ENCODE results near the gene STMN1.

Gene STMN1

DNA sequence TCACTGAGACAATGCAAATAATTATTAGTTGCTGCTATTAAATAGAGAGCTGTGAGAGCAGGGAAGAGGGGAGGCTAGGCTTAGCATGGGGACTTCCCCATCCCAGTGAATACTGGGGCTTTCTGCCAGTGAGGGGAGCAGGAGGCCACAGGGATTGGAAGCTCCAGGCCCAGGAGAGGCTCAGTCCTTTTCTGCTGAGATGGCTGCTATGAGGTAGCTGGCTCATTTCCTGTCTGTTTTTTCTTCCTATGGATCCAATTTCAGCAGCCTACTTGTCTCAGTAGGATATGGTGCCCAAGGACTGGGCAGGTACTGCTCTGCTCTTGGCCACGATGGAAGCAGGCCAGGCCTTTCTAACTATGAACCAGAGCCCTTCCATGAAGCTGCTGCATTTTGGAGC lies 10.0 kb downstream of the STMN1 start:
- peaks cover 8 to 9% of the 10 kb centered on the region in 2 donors for H3K4me1 Mint-ChIP-seq (ENCODE audit: low read depth in 2 of 2)
- no peaks in the 10 kb centered on the region for H3K27me3 Mint-ChIP-seq
- DNase-seq (no peak), ATAC-seq (replicated peaks) (no peak)
- no peak overlapping the region for H3K4me3 Mint-ChIP-seq
- H3K36me3 Mint-ChIP-seq (ENCODE audit: insufficient read depth): peaks cover 8% of the 10 kb centered on the region
- H3K27ac Mint-ChIP-seq: no peak overlapping the region
- H3K9me3 Mint-ChIP-seq: no peaks in the 10 kb centered on the region

DNA sequence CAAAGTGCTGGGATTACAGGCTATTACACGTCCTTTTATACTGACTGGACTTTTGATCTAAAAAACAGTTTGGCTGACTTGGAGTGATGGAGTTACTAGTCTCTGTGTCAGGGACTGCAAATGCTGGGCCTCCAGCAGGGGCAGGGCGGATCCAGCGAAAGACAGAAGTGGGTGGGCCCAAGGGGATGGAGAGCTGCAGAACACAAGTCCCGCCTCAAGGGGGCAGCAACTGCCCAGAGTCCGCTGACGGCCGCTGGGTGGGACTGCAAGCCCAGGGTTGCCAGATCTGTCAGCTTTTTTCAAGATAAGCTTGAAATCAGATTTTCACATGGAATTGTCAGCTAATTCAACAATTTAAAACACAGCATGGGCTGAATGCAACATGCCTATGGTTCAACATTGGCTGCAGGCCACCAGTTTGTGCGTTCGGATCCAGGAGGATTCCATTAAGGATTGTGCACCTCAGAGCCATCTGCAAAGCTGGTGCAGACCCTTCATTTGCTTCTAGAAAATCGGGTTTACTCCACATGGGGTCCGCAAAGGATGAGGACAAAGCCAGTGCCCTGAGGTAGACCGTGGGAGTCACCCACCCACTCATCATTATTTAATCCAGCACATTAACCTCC lies 10.7 kb downstream of the STMN1 start:
- no peaks in the 10 kb centered on the region for H3K9me3 Mint-ChIP-seq
- H3K36me3 Mint-ChIP-seq (ENCODE audit: insufficient read depth): peaks cover 2% of the 10 kb centered on the region
- peak; percentile 91 to 92 (median 92) for DNase-seq
- H3K27ac Mint-ChIP-seq: no peak overlapping the region
- no peaks in the 10 kb centered on the region for H3K27me3 Mint-ChIP-seq
- peak overlapping the region in 1 of 2 donors; percentile 6 for H3K4me3 Mint-ChIP-seq
- peaks cover 8 to 9% of the 10 kb centered on the region in 2 donors for H3K4me1 Mint-ChIP-seq (ENCODE audit: low read depth in 2 of 2)
- peak; percentile 100 for ATAC-seq (replicated peaks)

DNA sequence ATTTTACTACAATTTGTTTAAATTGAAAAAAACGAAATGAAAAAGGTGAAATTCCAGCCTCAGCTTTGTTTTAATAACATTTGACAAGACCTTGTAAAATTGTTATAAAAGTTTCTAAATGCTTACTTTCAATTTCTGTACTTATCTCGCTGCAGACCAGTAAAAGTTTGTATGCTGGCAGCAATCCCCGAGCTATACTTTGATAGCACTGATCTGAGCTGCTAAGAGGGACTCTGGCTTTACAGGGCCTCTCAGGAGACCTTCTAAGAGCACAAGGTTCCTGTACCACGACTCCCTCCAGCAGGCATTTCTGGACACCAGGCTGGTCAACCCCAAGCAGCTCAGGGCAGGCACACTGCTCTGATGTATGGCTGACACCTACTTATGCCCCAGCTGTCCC lies 13.1 kb downstream of the STMN1 start:
- Mint-ChIP-seq H3K36me3 (ENCODE audit: insufficient read depth) (peaks cover 2% of the 10 kb centered on the region), H3K9me3 (no peaks in the 10 kb centered on the region), H3K4me1 (ENCODE audit: low read depth in 2 of 2) (peaks cover 8 to 9% of the 10 kb centered on the region in 2 donors), H3K27me3 (no peaks in the 10 kb centered on the region), H3K27ac (no peak overlapping the region), H3K4me3 (no peak overlapping the region)
- DNase-seq (no peak), ATAC-seq (replicated peaks) (no peak)

DNA sequence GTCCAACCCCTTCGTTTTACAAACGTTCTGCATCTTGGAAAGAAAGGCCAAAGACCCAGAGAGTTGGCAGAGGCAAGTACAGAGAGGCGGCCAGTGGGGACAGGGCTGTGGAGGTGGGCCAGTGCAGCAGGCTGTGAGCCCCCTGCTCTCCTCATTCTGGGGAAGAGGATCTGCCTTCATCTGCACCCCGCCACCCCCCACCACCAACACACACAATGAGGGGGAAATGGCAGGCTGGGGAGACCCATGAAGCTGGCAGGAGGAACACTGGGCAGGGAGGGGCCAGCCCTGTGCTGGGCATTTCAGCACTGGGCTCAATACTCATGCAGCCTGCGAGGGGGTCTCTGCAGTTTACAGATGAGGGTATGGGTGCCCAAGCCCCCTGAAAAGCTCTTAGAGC lies 14.6 kb downstream of the STMN1 start:
- ATAC-seq (replicated peaks): no peak
- Mint-ChIP-seq H3K4me3 (no peak overlapping the region), H3K27ac (no peak overlapping the region), H3K27me3 (no peaks in the 10 kb centered on the region), H3K9me3 (no peaks in the 10 kb centered on the region), H3K36me3 (ENCODE audit: insufficient read depth) (peaks cover 2% of the 10 kb centered on the region), H3K4me1 (ENCODE audit: low read depth in 2 of 2) (peaks cover 8 to 9% of the 10 kb centered on the region in 2 donors)
- DNase-seq: no peak

DNA sequence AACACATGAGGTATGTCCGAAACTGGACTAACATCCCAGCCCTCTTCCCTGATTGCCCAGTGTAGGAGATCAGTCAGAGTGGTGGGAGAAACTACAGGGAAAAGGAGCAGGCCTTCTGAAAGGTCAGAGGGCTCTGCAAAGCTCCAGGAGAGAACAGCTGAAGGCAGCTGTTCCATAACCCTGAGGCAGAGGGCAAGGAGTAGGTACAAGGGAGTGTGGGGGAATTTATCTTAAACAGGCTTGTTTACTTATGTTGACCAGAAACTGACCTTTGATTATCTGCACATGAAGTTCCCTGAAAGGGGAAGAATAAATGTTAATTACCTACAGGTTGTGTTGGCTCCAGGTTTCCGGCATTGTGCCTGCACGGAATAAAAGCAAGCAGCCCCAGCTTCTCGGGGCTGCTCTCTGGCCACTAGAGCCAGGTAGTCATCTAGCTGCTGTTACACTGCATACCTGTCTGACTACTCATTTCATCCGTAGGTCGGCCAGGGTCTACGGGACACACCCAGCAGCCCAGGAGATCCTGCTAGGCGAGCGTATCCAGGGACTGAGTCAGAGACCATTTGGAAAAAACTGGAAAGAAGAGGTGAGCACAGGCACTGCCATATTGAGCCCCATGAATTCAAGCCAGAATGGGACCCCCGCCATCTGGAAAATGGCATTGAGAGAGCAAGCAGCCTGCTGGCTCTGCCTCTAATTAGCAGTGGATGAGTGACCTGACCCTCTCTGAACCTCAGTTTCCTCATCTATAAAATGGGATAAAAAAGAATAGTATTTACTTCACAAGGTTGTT lies 15.8 kb downstream of the STMN1 start:
- H3K27me3 Mint-ChIP-seq: no peaks in the 10 kb centered on the region
- H3K36me3 Mint-ChIP-seq (ENCODE audit: insufficient read depth): peaks cover 2% of the 10 kb centered on the region
- no peak overlapping the region for H3K27ac Mint-ChIP-seq
- DNase-seq (no peak), ATAC-seq (replicated peaks) (no peak)
- peaks cover 4% of the 10 kb centered on the region in 2 donors for H3K4me1 Mint-ChIP-seq (ENCODE audit: low read depth in 2 of 2)
- no peak overlapping the region for H3K4me3 Mint-ChIP-seq
- H3K9me3 Mint-ChIP-seq: no peaks in the 10 kb centered on the region

DNA sequence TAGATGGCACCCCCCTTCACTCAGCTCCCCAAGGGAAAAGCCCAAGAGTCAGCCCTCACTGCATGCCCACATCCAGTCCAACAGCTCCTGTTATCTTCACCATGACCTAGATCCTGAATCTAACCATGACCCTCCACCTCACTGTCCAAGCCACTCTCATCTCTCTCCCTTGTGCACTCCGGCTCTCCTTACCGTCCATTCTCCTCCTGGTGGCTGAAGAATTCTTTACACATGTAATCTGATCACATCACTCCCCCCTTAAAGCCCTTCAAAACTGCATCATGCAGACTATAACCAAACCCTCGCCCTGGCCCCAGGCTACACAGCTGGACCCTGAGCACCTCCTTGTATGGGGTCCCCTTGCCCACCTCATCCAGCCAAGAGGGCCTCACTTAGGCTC lies 16.7 kb downstream of the STMN1 start:
- H3K4me3 Mint-ChIP-seq: no peak overlapping the region
- no peak for ATAC-seq (replicated peaks)
- H3K27me3 Mint-ChIP-seq: no peaks in the 10 kb centered on the region
- DNase-seq: no peak
- H3K27ac Mint-ChIP-seq: no peak overlapping the region
- no peaks in the 10 kb centered on the region for H3K9me3 Mint-ChIP-seq
- no peaks in the 10 kb centered on the region for H3K4me1 Mint-ChIP-seq (ENCODE audit: low read depth in 2 of 2)
- H3K36me3 Mint-ChIP-seq (ENCODE audit: insufficient read depth): no peaks in the 10 kb centered on the region

DNA sequence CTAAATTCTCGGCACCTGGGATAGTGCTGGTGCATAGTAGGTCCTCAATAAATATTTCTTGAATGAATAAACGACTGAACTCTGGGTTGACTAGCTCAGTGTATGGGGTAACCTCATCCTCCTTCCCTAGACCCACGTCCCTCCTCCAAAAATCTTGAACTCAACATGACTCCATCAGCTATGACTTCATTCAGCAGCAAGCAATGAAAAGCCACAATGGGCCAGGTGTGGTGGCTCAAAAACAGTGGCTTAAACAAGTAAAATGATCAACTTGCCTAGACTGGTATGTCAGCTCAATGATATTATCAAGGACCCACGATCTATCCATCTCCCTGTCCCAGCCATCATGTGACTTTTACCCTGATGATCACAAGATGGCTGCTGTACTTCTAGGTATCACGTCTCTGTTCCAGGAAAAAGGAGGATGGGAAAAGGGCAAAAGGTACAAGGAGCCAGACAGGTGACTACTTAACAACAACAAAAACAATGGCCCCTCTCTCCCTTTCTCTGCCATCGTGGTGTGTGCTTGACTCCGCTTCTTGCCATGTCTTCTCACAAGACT lies 17.7 kb downstream of the STMN1 start:
- ATAC-seq (replicated peaks): no peak
- H3K4me1 Mint-ChIP-seq (ENCODE audit: low read depth in 2 of 2): no peaks in the 10 kb centered on the region
- H3K4me3 Mint-ChIP-seq: no peak overlapping the region
- no peaks in the 10 kb centered on the region for H3K9me3 Mint-ChIP-seq
- H3K36me3 Mint-ChIP-seq (ENCODE audit: insufficient read depth): no peaks in the 10 kb centered on the region
- DNase-seq: no peak
- H3K27me3 Mint-ChIP-seq: no peaks in the 10 kb centered on the region
- no peak overlapping the region for H3K27ac Mint-ChIP-seq

DNA sequence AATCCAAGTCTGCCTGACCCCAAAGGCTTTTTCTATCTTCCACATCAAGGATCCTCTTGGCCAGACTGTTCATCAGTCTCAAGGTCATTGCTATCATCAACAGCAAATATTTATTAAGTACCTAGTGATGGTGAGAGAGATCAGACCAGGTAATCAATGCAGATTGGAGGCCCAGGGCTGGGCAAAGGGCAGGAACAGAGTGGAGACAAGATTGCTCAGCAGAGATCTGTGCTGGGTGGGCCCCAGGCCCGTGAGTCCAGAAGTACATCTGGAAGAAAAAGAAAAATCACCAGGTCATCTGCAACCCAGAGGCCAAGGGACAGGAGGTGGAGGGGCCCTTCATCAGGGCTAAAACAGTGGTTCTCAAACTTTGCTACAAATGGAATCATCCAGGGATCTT lies 20.6 kb downstream of the STMN1 start:
- Mint-ChIP-seq H3K36me3 (ENCODE audit: insufficient read depth) (no peaks in the 10 kb centered on the region), H3K27me3 (no peaks in the 10 kb centered on the region), H3K27ac (peak overlapping the region in 1 of 2 donors; percentile 4), H3K4me3 (no peak overlapping the region), H3K4me1 (ENCODE audit: low read depth in 2 of 2) (no peaks in the 10 kb centered on the region), H3K9me3 (no peaks in the 10 kb centered on the region)
- ATAC-seq (replicated peaks) (no peak), DNase-seq (no peak)

DNA sequence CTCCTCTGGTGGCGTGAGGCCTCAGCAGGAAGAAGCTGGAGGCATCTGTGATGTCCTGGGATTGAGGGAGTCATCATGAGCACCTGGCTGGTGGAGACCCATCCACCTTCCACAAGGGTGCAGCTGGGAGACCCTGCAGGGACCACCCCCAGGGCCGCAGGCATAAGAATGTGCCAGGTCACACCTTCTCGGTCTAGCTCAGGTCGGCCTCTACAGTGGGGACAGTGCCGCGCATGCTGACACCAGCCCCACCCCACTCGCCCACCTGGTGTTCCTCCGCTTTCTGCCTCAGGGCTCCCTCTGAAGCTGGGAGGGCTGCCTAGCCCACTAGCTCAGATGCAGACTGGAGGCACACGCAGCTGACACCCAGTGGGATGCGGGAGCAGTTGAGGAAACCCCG lies 25.0 kb downstream of the STMN1 start:
- H3K9me3 Mint-ChIP-seq: no peaks in the 10 kb centered on the region
- H3K27ac Mint-ChIP-seq: no peak overlapping the region
- no peak for DNase-seq
- ATAC-seq (replicated peaks): no peak
- H3K27me3 Mint-ChIP-seq: no peaks in the 10 kb centered on the region
- no peak overlapping the region for H3K4me3 Mint-ChIP-seq
- no peaks in the 10 kb centered on the region for H3K4me1 Mint-ChIP-seq (ENCODE audit: low read depth in 2 of 2)
- no peaks in the 10 kb centered on the region for H3K36me3 Mint-ChIP-seq (ENCODE audit: insufficient read depth)

DNA sequence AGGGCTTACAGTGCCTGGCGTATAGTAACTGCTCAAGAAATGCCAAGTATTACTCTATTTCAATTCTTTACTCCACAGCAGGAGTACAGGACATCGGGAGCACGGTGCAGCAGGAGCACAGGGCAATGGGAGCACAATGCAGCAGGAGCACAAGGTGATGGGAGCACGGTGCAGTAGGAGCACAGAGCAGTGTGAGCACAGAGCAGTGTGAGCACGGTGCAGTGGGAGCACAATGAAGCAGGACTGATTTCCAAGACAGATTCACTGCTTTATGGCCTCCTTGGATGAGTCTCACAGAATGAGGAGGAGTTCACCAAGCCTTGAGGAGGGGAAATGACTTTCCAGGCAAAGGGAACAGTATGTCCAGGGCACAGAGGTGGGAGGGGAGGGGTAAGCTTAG lies 25.7 kb downstream of the STMN1 start:
- Mint-ChIP-seq H3K9me3 (no peaks in the 10 kb centered on the region), H3K36me3 (ENCODE audit: insufficient read depth) (no peaks in the 10 kb centered on the region), H3K4me1 (ENCODE audit: low read depth in 2 of 2) (peaks cover 2 to 4% of the 10 kb centered on the region in 2 donors), H3K27me3 (no peaks in the 10 kb centered on the region), H3K27ac (no peak overlapping the region), H3K4me3 (no peak overlapping the region)
- ATAC-seq (replicated peaks) (no peak), DNase-seq (no peak)

DNA sequence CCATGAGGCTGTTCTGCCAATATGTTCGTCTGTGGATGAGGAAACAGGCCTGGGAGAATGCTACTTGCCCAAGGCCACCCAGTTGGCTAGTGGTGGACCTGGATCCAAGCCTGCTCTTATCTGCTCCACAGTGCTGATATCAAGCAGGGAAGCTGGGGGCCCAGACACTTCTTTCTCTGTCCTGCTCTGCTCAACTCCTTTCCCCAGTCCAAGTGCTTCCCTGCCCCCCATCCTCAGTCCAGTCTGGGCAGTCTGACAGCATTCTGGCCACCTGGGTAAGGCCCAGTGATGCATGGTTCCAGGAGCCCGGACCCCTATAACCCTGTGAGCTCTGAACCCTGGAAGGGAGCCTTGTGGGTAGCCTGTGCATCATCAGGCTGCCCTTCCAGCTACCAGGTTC lies 26.5 kb downstream of the STMN1 start:
- DNase-seq (no peak), ATAC-seq (replicated peaks) (no peak)
- Mint-ChIP-seq H3K27ac (peak overlapping the region in 1 of 2 donors; percentile 47), H3K27me3 (no peaks in the 10 kb centered on the region), H3K9me3 (no peaks in the 10 kb centered on the region), H3K4me1 (ENCODE audit: low read depth in 2 of 2) (peaks cover 6 to 9% of the 10 kb centered on the region in 2 donors), H3K36me3 (ENCODE audit: insufficient read depth) (no peaks in the 10 kb centered on the region), H3K4me3 (no peak overlapping the region)

DNA sequence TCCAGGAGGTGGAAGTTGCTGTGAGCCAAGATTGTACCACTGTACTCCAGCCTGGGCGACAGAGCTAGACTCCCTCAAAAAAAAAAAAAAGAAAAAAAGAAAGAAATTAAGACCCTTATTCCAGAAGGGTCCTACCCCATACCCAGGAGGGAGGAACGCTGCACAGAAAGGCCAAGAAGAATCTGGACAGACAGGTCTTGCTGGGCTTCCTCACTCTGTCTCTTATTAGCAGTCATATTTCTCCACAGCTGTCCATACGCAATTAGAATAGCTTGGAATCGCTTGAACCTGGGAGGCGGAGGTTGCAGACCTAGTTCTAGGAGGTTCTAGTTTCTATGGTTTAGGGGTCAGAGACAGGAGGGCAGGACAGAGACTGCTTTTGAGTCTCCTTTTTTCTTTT lies 27.5 kb downstream of the STMN1 start:
- Mint-ChIP-seq H3K4me1 (ENCODE audit: low read depth in 2 of 2) (peaks cover 6 to 9% of the 10 kb centered on the region in 2 donors), H3K4me3 (no peak overlapping the region), H3K27ac (no peak overlapping the region), H3K9me3 (no peaks in the 10 kb centered on the region), H3K36me3 (ENCODE audit: insufficient read depth) (no peaks in the 10 kb centered on the region), H3K27me3 (no peaks in the 10 kb centered on the region)
- DNase-seq (no peak), ATAC-seq (replicated peaks) (no peak)

DNA sequence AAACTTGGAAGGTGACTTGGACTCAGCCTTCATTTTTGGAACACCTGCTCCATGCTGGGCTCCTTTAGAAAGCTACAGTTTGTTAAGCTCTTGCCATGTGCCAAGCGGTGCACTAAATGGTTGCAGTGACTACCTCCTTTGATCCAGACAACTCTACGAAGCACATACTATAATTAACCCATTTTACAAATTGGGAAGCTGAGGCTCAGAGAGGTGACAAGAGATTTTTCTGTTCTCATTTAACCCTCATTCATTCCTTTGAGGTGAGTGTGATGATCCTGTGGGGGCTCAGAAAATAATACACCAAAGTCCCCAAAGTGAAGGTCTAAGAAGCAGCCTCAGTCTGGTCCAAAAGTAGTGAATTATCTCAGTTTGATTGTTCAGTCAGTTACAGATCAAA lies 29.1 kb downstream of the STMN1 start:
- Mint-ChIP-seq H3K27ac (no peak overlapping the region), H3K36me3 (ENCODE audit: insufficient read depth) (no peaks in the 10 kb centered on the region), H3K9me3 (no peaks in the 10 kb centered on the region), H3K4me3 (no peak overlapping the region), H3K27me3 (no peaks in the 10 kb centered on the region), H3K4me1 (ENCODE audit: low read depth in 2 of 2) (peaks cover 6 to 9% of the 10 kb centered on the region in 2 donors)
- no peak for DNase-seq
- ATAC-seq (replicated peaks): no peak

DNA sequence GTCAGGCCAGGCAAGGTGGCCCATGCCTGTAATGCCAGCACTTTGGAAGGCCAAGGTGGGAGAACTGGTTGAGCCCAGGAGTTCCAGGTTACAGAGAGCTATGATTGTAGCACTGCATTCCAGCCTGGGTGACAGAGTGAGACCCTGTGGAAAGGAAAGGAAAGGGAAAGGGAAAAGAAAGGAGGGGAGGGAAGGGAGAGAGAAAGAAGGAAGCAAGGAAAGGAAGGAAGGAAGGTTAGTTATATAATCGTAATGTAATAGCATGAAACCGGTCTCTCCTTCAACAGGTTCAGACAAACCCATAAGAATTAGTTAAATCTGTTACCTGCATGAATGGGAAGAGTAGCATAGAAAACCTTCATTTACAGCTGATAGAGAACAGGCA lies 29.5 kb downstream of the STMN1 start:
- ATAC-seq (replicated peaks): no peak
- peak overlapping the region; percentile 87 for H3K4me3 Mint-ChIP-seq
- DNase-seq: no peak
- H3K4me1 Mint-ChIP-seq (ENCODE audit: low read depth in 2 of 2): peaks cover 6 to 9% of the 10 kb centered on the region in 2 donors
- no peaks in the 10 kb centered on the region for H3K36me3 Mint-ChIP-seq (ENCODE audit: insufficient read depth)
- peak overlapping the region; percentile 1 to 42 for H3K27ac Mint-ChIP-seq
- no peaks in the 10 kb centered on the region for H3K27me3 Mint-ChIP-seq
- no peaks in the 10 kb centered on the region for H3K9me3 Mint-ChIP-seq

Measured in effector memory CD8-positive, alpha-beta T cell (primary cell).